Activated CD8-positive, alpha-beta memory T cell treated with anti-CD3 and anti-CD28 coated beads, Interleukin-2, amount 50 U/mL, for 24 hours (primary cell): ENCODE results near the gene RABL6.
"Not testable (repeated sequence)": the region's sequence is repeated elsewhere in the genome, so short reads cannot be mapped to it uniquely, and the experiment has no call there.

Experiments used
- DNase-seq: peaks from one replicate; pipeline ENCODE4 v3.0.0-alpha.2; 2020; ENCODE audit errors: extremely low read depth

RABL6 gene

DNA sequence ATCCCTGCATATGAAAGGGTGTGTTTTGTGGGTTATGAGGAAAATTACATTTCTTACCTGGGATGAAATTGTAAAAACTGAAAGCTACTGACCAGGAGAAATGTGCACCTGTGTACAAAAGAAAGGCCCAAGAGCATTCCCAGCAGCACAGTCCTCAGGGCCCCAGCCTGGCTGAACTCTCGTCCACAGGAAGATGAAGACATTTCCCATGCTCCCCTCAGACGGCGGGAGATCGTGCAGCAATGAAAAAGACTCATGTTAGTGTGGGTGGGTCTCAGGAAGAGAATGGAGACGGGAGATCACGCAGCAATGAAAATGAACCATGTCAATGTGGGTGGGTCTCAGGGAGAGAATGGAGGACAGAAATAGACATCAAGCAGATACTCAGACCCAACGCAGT lies 30.8 kb upstream of the RABL6 start:
- no peak for DNase-seq

DNA sequence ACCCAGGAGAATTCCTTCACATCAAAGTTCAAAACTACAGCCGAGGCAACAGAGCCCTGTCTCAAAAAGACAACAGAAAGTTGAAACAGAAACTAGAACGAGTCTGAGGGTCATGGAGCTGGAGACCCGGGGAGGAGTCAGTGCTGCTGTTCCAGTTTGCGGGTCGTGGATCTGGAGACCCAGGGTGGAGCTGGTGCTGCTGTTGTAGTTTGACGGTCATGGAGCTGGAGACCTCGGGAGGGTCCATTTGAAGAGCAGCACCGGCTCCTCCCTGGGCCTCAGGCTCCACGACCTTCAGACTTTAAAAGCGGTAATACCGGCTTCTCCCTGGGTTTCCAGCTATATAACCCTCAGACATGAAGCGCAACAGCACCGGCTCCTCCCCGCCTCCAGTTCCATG lies 30.4 kb upstream of the RABL6 start:
- DNase-seq: no peak

DNA sequence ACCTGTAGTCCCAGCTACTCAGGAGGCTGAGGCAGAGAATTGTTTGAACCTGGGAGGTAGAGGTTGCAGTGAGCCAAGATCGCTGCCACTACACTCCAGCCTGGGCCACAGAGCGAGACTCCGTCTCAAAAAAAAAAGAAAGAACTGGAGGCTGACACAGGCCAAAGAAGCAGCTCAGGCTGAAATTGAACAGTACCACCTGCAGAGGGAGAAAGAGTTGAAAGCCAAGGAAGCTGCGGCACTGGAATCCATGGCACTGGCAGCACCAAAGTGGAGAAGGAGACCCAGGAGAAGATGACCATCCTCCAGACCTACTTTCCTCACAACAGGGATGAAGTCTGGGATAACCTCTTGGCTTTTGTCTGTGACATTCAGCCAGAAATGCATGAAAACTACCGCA lies 27.9 kb upstream of the RABL6 start:
- DNase-seq: no peak

DNA sequence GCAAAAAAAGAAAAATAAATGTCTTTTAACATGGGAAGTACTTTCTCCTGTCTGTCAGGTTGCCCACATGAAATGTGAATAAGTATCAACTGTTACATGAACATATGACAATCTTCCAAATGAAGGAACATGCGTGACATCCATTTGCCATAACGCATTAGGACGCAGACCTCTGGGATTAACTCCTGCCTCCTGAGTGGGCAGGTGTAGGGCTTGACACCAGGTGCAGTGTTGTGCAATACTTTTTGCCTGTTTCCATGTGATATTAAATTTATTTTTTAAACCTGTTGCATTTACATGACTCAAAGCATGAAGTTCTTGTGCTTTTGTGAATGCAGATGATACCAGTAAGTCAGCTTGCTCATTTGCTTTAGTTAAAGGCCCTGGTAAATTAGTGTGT lies 25.3 kb upstream of the RABL6 start:
- no peak for DNase-seq

DNA sequence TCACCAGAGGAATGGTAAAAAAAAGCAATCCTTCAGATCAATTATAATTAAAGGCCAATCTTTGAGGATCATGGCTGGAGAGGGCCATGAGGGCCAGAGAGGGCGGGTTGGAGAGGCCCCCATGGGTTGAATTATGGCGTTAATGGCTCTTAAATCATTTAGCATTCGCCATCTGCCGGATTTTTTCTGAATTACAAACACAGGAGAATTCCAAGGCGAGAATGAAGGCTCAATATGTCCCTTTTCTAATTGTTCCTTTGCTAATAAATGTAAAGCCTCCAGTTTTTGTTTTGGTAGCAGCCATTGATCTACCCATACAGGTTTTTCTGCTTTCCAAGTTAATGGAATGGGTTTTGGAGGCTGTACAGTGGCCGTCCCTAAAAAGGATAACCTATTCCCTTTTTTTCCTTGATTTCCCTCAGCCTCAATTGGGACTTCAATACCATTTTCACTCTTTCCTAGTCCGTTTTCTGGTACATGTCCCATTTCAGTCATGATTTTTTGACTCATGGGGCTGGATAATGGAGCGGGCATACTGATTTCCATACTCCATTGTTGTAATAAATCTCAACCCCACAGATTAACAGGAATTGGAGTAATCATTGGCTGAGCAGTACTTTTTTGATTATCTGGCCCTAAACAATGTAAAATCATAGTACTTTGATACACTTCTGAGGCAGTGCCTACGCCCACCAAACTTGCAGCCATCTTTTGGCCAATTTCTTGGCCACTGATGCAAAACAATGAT lies 23.3 kb upstream of the RABL6 start:
- no peak for DNase-seq

DNA sequence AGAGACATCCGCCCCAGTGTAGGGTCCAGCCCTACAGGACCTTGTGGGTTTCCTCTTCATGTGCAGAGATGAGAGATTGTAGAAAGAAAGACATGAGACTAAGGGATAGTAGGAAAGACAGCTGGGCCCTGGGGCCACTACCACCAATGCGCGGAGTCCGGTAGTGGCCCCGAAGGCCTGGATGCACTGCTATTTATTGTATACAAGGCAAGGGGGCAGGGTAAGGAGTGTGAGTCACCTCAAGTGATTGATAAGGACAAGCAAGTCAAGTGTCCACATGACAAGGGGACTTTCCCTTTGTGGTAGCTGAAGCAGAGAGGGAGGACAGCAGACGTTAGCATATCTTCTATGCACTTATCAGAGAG lies 22.8 kb upstream of the RABL6 start:
- DNase-seq: no peak

DNA sequence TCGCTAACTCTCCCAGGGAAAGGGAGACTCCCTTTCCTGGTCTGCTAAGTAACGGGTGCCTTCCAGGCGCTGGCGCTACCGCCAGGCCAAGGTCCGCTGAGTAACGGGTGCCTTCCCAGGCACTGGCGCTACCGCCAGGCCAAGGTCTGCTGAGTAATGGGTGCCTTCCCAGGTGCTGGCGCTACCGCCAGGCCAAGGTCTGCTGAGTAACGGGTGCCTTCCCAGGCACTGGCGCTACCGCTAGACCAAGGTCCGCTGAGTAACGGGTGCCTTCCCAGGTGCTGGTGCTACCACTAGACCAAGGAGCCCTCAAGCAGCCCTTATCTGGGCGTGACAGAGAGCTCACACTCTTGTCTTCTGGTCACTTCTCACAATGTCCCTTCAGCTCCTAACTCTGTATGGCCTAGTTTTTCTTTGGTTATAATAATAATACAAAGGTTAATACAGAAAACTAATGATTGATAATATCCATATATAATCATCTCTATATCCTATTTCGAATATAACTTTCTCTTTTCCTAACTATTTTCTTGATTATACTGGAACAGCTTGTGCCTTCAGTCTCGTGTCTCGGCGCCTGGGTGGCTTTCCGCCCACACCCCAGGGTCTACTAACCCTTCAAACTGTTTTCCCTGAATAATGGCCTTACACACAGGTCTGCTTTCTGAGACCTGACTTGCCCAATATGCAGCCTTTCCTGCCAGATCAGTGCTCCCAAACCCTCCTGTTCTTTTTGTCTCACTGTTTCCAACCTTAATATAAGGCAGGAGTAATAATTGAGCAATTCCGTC lies 22.0 kb upstream of the RABL6 start:
- not testable (repeated sequence) for DNase-seq

DNA sequence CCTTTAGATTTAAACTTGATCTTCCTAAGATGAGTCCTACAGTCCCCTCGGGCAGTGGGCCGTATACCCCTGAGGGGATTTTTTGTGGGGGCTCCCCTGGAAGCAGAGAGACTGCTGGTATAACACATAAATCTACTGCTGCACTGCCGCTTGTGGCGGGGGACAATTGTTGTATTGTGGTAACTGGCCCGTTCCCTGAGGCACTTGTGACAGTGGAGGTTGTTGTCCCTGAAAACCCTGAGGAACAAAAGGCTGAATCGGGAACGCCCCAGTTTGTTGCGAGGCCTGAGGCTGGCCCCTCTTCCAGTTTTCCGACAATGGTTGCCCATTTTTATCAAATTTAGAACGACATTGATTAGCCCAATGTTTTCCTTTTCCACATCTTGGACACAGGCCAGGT lies 21.3 kb upstream of the RABL6 start:
- no peak for DNase-seq

DNA sequence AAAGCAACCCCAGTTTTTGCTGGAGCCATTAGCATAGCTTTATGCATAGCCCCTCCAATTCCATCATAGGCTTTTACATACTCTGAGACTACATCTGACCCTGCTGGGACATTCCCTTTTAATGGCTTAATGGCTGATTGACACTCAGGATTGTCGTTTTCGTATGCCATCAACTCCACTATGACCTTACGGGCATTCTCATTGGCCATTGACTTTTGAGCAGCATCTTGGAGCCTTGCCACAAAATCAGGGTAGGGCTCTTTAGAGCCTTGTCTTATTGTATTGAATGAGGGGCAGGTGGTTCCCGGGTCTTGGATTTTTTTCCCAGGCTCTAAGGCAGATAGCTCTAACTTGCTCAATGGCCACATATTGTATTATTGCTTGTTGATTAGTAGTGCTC lies 20.8 kb upstream of the RABL6 start:
- DNase-seq: not testable (repeated sequence)

DNA sequence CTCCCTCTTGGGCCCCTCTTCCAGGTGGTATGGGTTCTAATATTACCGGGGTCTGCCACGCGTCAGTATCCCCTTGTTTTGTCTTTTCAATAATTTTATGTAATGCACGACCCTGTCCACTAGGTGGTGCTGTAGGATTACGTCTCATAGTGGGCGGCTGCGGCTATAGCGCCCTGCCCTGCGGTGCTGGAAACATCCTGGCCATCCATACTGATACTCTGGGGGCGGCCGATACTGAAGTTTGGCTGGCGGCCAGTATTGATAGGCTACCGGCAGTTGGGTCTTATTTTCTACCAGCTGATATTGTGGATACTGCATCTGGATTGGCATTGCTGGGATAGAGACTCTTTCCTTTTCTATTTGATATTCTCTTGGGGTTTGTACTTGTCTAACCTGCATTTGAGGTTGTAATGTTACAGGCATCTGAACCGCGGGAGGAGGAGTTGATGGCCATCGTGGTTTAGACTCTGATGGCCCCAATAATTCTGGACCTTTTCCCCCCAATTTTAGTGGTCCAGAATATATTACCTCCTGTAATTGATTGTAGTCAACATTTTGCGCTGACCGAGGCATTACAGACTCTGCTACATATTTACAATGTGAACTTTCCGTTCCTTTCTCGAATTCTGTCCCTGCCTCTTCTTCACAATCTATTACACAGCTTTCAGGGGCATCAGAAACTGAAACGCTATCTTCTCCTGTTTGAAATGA lies 19.9 kb upstream of the RABL6 start:
- peak; percentile 49 for DNase-seq

DNA sequence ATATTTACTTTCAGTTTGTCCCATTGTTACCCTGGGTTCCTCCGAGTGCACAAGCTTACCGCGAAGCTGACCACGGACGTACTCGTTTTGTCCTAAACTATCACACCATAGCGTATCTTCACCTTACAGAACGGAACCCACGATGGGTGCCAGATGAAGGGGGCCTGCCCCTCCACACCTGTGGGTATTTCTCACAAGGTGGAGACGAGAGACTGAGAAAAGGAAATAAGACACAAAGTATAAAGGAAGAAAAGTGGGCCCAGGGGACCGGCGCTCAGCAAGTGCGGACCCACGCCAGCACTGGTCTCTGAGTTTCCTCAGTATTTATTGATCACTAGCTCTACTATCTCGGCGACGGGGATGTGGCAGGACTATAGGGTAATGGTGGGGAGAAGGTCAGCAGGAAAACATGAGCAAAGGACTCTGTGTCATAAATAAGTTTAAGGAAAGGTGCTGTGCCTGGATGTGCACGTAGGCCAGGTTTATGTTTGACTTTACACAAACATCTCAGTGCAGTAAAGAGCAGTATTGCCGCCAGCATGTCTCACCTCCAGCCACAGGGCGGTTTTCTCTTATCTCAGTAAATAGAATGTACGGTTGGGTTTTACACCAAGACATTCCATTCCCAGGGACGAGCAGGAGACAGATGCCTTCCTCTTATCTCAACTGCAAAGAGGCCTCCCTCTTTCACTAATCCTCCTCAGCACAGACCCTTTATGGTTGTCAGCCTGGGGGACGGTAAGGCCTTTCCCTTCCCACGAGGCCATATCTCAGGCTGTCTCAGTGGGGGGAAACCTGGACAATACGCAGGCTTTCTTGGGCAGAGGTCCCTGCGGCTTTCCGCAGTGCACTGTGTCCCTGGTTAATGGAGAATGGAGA lies 18.9 kb upstream of the RABL6 start:
- DNase-seq: not testable (repeated sequence)

DNA sequence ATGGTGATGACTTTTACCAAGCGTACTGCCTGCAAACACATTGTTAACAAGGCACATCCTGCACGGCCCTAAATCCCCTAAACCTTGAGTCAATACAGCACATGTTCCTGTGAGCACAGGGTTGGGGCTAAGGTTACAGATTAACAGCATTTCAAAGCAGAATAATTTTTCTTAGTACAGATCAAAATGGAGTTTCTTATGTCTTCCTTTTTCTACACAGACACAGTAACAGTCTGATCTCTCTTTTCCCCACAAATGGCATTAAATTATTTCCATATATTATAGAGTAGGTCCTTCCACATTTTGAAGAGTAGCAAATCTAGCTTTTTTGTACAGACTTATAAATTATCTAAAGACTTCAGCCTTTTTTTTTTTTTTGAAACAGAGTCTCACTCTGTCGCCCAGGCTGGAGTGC lies 18.2 kb upstream of the RABL6 start:
- no peak for DNase-seq

DNA sequence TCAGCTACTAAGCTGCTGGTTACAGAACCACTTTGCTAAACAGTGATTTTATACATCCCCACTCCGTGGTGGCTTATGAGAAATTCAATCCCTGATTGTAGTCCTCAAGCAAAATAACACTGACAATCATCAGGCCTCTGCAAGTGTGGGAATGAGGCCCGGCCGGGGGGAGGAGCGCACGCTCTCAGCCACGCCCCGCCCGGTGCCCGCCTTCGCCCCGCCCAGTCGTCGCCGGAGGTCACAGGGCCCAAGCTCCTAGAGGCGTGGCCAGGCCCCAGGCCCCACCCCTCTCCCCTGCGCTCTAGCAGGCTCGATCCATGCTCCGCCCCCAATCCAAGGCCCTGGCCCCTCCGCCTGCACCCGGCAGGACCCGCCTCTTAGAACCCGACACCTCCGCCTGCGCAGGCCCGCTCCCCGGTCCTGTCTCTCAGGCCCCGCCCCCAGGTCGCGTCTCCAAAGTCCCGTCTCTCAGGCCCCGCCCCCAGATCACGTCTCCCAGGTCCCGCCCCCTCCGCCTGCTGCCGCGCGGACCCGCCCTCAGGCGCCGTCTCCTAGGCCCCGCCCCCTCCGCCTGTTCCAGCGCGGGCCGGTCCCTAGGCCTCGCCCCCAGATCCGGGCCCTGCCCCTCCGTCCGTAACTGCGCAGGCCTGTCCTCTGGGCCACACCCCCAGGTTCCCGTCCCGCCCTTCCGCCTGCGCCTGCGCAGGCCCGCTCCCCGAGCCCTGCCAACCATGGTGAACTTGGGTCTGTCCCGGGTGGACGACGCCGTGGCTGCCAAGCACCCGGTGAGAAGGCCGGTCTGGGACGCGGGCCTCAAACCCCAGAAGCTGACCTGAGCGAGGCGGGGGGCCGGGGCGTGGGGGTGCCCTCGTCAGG lies 16.9 kb upstream of the RABL6 start, which contains the start of gene TMEM141:
Gene TMEM141 (plus strand): TSS at position 705 of the 876 bp plus-strand sequence. CDS start 27 bp downstream, at position 732.
- DNase-seq: peak; percentile 99

DNA sequence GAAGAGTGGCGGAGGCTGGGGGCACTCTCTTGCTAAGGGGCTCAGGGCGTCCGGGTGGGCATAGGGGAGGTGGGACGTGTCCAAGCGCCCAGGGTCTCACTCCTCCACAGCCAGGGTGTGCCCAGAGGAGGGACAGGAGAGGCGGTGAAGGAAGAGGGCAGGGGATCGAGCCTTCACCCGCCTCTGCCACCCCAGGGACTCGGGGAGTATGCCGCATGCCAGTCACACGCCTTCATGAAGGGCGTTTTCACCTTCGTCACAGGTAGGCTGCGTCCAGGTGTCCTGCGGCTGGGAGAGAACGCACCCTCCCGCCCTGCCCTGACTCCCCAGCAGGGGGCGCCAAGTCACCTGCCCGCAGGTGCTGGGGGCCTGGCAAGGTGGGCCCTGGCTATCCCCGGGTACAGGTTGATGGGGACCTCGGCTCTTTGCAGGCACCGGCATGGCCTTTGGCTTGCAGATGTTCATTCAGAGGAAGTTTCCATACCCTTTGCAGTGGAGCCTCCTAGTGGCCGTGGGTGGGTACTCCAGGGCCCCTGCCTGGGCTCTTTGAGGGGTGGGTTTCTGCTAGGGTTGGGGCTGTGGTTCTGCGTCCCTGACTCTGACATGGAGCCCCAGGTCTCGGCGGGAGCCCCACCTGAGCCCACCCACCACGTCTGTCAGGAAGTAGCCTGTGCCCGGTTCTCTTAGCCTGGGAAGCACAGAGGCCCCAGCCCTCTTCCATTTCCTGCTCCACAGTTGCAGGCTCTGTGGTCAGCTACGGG lies 16.1 kb upstream of the RABL6 start:
- no peak for DNase-seq

DNA sequence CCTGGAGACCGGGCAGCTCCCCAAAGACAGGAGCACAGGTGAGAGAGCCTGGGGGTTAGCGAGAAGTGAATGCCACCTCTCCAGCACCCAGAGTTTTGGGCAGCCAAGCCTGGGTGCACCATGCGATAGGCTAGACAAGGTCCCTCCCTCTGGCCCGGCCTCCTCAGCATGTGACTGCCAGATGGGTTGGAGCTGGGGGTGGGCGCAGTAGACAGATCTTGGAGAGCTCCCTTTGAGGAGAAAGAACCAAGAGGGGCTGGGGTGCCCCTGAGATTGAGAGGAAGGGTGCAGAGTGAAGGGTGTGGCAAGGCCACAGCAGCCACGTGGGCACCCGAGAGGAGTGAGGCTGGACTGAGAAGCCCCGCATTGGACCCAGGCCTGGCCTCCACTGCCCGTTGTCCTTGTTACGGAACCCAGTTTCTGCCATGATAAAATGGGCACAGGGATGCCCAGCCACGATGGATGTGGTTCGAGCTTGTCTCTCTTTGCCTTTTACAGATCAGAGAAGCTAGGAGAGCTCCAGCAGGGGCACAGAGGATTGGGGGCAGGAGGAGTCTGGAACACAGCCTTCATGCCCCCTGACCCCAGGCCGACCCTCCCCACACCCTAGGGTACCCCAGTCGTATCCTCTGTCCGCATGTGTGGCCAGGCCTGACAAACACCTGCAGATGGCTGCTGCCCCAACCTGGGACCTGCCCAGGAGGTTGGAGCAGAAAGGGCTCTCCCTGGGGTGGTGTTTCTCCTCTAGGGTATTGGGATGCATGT lies 15.2 kb upstream of the RABL6 start:
- no peak for DNase-seq

DNA sequence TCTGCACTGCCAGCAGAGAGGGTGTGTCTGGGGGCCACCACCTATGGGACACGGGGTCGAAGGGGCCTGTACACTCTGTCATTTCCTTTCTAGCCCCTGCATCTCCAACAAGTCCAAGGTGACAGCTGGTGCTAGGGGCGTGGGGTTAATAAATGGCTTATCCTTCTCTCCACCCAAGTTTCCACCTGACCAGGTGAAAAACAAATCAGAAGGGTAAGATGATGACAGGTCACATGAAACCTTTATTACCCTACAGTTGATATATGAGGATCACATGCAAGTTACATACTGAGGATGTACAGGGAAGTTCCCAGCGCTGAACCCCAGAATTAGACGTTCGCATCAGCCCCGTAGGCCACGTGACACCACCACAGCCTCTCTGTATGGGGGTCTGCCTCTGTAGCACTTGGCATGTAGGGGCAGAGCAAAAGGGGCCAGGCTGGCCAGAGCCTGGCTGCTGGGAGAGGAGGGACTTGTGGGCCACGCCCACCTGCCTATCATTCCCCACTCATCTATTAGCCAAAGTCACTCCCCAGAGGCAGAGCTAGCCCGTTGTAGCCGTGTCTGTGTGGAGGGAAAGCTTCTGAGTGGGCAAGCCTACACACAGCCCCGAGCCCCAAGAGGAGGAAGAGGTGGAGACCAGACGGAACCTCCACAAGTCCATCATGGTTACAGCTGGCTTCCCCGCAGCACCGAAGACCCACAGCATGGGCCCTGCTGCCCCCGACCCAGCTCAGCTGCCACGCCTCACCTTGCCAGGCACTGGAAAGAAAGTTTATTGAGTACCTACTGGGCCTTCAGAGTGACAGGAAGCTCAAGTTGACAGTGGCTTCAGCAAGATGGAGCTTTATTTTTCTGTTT lies 14.4 kb upstream of the RABL6 start:
- no peak for DNase-seq

DNA sequence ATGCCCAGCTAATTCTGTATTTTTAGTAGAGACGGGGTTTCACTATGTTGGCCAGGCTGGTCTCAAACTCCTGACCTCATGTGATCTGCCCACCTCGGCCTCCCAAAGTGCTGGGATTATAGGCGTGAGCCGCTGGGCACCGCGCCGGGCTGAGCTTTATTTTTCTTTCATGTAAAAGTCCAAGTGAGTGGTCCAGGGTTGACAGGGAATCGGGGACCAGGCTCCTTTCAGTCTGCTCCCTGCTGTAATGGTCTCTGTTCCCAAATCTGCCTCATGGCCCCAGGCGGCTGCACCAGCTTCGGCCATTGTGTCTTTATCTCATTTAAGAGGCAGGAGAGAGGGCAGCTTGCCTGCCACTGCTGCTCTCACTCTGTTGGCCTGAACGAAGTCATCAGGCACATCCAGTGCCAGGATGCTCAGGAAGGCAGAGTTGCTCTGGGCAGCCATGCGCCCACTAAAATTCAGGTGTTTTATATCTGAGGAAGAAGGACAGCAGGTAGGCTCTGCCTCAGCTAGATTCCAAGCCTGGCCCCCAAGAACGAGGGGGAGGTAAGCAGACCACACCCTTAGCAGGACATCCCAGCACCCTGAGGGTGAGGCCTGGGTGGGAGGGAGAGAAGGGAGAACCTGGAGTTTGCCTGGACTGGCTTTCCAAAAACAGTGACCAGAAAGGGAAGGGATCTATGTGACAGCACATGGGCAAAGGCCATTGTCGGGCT lies 13.3 kb upstream of the RABL6 start:
- no peak for DNase-seq

DNA sequence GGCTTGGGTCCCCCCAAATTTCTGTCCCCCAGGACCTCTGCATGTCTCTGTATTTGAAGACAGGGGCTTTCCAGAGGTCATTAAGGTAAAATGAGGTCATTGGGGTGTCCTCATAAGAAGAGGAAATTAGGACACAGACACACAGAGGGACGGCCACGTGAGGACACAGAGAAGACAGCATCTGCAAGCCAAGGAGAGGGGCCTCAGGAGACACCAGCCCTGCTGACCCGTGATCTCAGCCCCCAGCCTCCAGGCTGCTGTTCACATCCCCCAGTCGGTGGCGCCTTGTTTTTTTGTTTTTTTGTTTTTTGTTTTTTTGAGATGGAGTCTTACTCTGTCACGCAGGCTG lies 12.8 kb upstream of the RABL6 start:
- no peak for DNase-seq
